T-helper 2 cell treated with Interferon-gamma antibody and Interleukin-4, amounts not matched to agents 100 ng/mL and 5 ng/mL, for 36 hours (primary cell): ENCODE results near the gene ARL15. TPM values are rescaled to one million over a fixed set of nuclear protein-coding genes. Genes with fewer than 3 reads are reported as not detected.

ENCODE experiments used
- intact Hi-C: fragments of 100-400 bp; cut with micrococcal nuclease; formaldehyde crosslinking; loops from one replicate; pipeline ENCODE4 v1.15.1; 2023
- total RNA-seq: library from RNA; stranded (reverse); gene quantifications from 2 replicates; pipeline ENCODE4 v1.2.3, GENCODE V29; 2022

Gene ARL15
- total RNA-seq, 1 donor from 2014 or later, result 11.7 TPM

DNA sequence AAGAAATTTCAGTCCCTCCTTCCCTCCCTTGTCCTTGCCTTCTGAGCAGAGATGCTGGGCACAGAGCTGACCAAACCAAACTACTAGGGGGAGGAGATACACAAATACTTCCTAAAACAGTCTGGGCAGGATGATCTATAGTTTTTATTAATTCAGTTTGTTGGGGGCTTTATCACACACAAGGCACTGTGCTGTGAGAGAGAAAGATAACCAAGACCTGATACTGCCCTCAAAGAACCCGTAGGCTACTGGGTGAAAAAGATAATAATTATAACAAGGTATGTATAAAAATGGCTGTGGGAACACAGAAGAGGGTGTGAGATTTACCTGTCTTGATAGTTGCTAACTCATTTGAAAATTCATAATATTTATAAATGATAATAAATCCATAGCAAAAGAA is 395.3 kb downstream of the ARL15 start:
- intact Hi-C loops, result no loop called here

DNA sequence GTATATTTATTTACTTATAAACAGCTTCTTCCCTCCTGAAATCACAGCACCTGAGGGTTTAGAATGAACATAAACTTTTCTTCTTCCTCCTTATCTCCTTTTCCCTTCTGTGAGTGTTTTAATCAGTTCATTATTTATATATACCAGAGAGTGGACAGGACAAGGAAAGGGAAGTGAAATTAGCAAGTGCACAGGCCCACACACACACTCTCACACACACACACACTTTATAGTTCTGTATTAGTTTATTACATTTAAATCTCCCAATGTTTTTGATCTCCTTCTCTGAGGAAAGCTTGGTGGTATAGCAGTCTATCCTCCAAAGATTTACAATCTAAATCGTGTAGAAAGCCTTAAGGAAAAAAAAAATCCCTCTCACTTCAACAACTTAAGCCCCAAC is 396.4 kb downstream of the ARL15 start:
- intact Hi-C loops, result no loop called here

- intact Hi-C loops, result no loop called here
Observed at GRCh38 chr5:53908757-53909156, 401.6 kb downstream of the ARL15 start.

DNA sequence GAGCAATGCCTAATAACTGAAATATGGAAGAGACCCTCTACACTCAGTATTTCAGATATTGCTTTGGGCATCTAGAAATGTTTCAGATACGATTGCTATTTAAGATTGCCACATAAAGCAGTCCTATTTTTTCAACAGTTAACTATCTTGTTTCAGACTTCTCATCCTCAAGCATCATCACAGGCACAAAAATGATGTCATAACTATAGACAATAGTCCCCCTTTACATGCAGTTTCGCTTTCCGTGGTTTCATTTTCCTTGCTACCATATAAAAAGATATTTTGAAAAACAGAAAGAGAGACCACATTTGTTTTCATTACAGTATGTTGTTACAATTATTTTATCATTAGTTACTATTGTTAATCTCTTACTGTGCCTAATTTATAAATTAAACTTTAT is 402.5 kb downstream of the ARL15 start:
- intact Hi-C loops, result no loop called here

- intact Hi-C loops, result no loop called here
Observed at GRCh38 chr5:53906736-53907135, 403.6 kb downstream of the ARL15 start.

DNA sequence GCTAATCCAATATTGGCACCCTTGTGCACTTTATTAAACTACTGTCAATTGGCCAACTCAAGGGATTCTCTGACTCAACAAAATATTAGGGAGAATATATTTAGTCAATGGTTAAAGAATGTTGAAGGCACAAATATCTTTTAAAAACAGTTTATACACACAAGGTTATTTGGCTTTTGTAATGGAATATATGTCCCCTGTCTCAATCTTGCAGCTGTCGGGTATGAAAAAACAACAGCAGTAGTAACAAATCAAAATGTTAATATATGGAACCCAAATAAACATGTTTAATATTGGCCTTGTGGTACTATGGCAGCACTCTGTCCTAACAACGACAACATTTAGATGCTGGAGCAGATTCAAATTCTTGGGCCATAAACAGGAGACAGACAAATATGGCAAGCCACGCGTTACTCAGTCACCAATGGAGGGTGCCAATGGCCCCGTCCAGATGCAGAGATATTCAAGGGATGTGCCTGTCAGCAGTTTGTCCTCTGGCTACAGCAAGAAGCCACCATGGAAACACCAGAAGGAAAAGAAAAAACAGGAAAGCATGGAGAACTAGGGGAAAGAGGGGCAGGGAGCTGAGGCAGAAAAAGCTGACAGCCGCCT is 408.0 kb downstream of the ARL15 start:
- intact Hi-C loops, result no loop called here

DNA sequence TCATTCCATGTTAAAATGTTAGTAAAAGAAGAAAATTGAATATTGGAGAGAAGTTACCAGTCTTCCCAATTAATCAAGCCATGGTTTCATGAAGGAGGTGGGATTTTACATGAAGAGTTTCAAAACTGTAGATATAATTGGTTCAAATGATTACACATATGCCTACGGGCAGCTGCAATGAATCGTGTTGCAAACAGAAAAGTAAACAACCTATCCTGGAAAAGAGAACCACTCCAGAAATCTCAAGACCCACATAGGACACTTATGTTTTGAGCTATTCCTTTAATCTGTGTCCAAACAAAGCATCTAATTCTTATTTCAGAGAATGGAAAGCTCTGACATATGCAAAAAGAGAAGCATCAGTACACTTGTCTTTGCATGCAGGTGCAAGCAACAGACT is 409.7 kb downstream of the ARL15 start:
- intact Hi-C loops, result no loop called here

GRCh38 chr5:53895091-53895683 is 415.2 kb downstream of the ARL15 start:
- intact Hi-C loops, result no loop called here

- intact Hi-C loops, result no loop called here
Observed at GRCh38 chr5:53893626-53894025, 416.7 kb downstream of the ARL15 start.

DNA sequence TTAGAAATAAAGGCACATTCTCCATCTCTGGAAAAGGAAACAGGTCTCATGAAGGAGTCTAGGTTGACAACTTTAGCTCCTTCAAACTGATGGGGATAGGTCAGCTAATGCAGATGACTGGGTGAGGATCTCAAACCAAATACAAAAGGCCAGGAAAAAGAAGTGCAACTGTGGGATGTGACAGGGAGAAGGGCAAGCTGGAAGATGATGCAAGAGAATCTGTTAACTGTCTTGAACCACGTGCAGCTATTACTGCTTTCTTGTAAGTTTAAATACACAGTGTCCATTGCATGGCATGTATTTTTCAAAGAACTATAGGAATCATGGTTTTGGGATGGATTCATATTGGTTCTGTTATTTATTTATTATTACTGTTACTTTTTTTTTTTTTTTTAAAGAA is 418.1 kb downstream of the ARL15 start:
- intact Hi-C loops, result no loop called here

GRCh38 chr5:53891159-53891558 is 419.2 kb downstream of the ARL15 start:
- intact Hi-C loops, result no loop called here

GRCh38 chr5:53890490-53890889 is 419.9 kb downstream of the ARL15 start:
- intact Hi-C loops, result no loop called here

GRCh38 chr5:53884844-53885243 is 425.5 kb downstream of the ARL15 start:
- intact Hi-C loops, result no loop called here

DNA sequence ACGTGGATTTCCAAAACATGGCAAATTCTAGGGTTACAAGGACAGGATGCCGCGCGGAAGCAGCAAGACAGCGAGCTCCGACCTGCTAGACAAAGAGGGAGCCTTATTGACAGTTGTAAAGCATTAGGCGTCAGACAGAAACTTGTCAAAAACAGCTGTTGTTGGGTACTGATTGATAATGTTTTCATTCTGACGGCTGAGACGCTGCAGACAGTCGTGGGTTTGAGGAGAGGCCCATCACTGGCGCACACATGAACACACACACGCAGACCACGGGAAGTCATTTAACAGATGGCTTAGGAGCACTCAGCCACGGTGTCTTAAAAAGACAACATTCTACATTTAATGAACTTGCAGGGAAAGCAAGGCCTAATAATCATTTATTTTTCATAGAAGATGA is 426.0 kb downstream of the ARL15 start:
- intact Hi-C loops, result no loop called here

GRCh38 chr5:53882676-53883031 is 427.7 kb downstream of the ARL15 start:
- intact Hi-C loops, result no loop called here

- intact Hi-C loops, result no loop called here
Observed at GRCh38 chr5:53882006-53882675, 428.2 kb downstream of the ARL15 start.

- intact Hi-C loops, result no loop called here
Observed at GRCh38 chr5:53879708-53880323, 430.6 kb downstream of the ARL15 start.

- intact Hi-C loops, result no loop called here
Observed at GRCh38 chr5:53878015-53878414, 432.4 kb downstream of the ARL15 start.

GRCh38 chr5:53877243-53877642 is 433.1 kb downstream of the ARL15 start:
- intact Hi-C loops, result no loop called here

- intact Hi-C loops, result no loop called here
Observed at GRCh38 chr5:53874409-53874808, 436.0 kb downstream of the ARL15 start.

DNA sequence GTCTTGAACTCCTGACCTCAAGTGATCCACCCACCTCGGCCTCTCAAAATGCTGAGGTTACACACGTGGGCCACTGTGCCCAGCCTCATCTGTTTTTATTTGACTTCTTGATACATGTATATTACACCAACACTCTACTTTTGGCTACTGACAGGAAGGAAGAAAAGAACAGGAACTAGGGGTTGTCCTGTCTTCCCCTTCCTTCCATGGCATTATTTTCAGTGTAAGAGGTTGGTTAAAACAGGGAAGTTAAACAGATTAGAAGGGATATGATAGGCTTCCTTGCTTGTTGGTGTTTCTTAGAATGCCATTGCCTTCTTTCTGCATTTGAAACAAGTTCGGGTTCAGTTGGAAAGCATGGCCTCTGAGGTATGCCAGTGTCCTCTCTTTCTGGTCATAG is 437.1 kb downstream of the ARL15 start:
- intact Hi-C loops, result no loop called here

DNA sequence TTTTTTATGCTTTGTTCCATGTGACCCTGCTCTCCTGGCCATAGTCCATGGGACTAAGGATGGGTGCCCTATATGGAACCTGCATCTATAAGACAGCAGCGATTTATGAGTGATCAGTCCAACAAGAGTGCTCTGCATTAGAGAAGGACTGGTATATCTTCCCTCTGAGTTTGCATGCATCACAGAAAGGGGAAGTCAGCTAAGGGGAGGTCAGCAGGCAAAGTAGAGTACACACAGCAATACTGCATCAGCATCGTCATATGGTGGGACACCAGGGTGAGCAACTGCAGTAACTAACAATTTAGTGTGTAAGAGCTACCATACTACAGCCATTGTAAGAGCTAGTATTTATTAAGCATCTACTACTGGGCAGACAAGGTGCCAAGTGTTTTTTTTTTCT is 438.6 kb downstream of the ARL15 start:
- intact Hi-C loops, result no loop called here

GRCh38 chr5:53871050-53871449 is 439.3 kb downstream of the ARL15 start:
- intact Hi-C loops, result no loop called here
